Activated gamma-delta T cell (primary cell): ENCODE data around the gene SDC4.

ENCODE experiments used
- DNase-seq: peaks from one replicate; lab custom pipeline; 2025; lab: John Stamatoyannopoulos, UW

Gene SDC4

DNA sequence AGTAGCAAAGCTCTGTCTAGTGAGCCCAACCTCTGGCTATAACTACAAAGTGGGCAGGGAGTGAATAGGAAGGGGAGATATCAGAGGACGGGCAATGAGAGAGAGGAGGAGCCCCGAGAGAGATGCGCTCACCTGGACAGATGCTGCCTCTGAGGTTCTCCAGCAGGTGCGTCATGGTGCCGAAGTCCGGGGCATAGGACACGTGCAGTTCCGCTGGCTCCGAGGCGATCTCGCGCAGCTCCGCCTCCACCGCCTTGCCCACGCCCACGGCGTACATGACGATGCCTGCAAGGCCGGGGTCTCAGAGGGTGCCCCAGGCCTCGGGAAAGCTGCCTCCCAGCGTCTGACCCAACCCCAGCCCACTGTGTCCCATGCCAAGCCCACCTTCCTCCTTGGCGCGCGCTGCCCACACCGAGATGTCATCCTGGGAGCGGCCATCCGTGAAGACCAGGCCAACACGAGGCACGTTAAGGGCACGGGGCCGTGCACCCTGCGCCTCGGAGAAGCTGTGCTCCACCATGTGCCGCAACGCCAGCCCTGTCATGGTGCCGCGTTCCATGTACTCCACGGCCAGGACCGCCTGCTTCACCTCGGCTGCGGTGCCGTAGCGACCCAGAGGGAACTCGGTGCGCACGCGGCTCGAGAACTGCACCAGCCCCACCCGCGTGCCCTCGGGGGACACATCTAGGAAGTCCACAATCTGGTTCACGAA is 50.3 kb downstream of the SDC4 start:
- no peak for DNase-seq

DNA sequence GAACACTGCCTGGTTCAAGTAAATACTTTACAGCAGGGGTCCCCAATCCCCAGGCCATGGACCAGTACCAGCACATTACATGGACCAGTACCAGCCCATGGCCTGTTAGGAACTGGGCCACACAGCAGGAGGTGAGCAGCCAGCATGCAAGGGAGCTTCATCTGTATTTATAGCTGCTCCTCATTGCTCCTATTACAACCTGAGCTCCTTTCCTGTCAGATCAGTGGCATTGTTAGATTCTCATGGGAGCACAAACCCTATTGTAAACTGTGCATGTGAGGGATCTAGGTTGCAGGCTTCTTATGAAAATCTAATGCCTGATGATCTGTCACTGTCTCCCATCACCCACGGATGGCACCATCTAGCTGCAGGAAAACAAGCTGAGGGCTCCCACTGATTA is 53.6 kb downstream of the SDC4 start:
- no peak for DNase-seq

GRCh38 chr20:45294003-45294368 is 54.2 kb downstream of the SDC4 start:
- no peak for DNase-seq

DNA sequence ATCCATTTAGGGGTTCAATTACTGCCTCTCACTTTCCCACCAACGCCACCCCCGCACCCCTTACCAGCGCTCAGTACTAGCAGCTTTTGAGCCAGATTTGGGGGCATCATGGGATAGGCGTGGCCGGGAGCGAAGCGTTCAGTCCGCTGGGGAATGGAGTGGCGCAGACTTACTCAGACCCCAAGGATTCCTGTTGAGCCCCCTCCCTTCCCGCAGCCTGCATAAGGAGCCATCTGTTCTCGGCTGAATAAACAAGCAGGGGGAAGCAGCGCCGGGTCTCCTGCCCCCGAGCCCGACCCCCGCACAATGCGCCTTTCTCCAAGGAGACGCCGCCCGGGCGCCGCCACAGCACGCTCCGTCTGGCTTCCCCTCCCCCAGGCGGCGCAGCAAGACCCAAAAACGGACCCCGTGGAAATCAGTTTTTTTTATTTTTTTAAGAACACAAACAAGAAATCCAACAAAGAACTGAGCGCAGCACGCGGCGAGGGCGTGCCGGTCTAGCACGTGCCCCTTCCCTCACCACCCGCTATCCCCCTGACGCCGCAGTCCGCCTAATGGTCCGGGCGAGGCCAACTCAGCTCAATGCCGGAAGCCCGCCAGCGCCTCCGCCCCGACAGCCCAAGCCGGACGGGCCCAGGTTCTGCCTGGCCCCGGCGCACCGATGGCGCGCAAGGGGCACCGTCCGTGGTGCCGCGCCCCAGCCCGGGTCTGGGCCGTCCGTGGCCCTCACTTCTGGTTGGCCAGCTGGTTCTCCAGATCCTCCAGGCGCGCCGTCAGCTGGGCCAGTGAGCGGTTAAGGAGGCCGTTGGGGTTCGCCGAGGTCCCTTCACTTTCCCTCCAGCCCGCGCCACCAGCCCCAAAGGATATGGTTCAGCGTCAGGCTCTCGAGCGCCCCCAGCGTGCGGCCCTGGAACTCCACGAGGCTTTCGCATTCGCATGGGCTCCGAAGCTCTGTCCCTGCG is 54.9 kb downstream of the SDC4 start:
- DNase-seq, result peak; percentile 56

DNA sequence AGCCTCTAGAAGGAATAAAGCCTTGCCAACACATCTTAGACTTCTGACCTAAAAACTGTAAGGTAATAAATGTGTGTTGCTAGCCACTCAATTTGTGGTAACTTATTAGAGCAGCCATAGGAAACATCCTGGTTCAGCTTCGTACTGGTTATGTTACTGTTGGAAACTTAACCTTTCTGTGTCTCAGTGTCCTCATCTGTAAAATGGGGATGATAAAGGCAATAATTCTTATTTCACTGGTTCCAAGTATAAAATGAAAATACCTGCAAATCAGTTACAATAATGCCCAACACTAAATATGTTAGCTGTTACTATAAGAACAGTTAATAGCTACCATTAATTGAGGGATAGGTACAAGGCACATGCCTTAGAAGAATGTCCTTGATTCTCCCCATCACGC is 55.9 kb downstream of the SDC4 start:
- no peak for DNase-seq

GRCh38 chr20:45291526-45291925 is 56.7 kb downstream of the SDC4 start:
- no peak for DNase-seq

- no peak for DNase-seq
These were observed 57.4 kb downstream of the SDC4 start for GRCh38 chr20:45290677-45291355.

- DNase-seq, result no peak
These were observed 58.1 kb downstream of the SDC4 start for GRCh38 chr20:45289942-45290676.

GRCh38 chr20:45288860-45289259 is 59.4 kb downstream of the SDC4 start:
- DNase-seq, result no peak

DNA sequence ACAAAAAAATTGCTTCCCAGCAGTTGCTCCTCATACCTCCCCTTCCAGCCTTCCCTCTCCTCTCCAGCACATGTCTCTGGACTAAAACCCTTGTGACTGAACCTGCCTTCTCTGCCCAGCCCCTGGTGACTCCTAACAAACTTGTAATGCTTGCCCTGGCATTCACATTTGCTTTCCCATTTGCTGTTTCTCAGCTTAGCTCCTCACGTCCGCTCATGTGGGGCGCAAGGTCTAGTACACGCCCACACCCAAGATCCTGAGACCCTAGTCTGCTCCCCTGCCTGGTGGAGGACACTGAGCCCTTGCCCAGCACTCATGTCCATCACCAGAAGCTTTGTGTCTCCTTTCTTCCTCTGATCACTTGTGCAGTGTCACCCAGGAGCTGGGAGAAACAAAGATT is 59.8 kb downstream of the SDC4 start:
- DNase-seq, result no peak

DNA sequence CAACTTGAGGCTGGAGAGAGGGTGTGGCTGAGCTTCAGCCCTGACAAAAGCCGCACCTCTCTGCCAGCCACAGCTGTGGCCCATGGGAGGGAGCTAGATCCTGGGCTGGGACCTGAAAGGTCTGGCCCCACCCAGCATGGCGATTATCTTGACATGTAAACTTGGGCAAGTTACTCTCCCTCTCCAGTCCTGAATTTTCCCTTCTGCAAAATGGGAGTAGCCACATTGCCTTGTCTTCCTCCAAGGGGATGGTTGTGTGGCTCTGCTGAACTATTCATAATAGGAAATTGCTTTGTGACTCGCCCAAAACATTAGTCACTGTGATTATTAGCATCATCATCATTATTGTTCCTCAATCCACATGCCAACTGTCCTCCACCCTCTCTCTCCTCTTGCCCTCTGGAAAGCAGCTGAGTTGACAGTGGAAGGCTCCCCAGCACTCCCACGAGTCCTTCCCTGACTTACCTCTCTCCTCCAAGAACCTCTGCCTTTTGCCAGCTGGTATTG is 64.6 kb downstream of the SDC4 start:
- no peak for DNase-seq

GRCh38 chr20:45282700-45283550 is 65.3 kb downstream of the SDC4 start:
- no peak for DNase-seq

GRCh38 chr20:45279992-45280391 is 68.2 kb downstream of the SDC4 start:
- DNase-seq, result no peak

GRCh38 chr20:45275338-45275737 is 72.9 kb downstream of the SDC4 start:
- no peak for DNase-seq
